ENCODE results near the gene VPS29.
"Not testable (repeated sequence)": the region's sequence is repeated elsewhere in the genome, so short reads cannot be mapped to it uniquely, and the experiment has no call there.

The VPS29 gene

GRCh38 chr12:110465024-110465423 is 36.9 kb downstream of the VPS29 start:
- H4K20me1 ChIP-seq (ENCODE audit: insufficient read depth), result no peaks in the 10 kb centered on the region
- no peaks in the 10 kb centered on the region for H3K36me3 ChIP-seq (ENCODE audit: insufficient read depth)
- H3K9ac ChIP-seq, result no peak overlapping the region
- no peak overlapping the region for H2AFZ ChIP-seq (ENCODE audit: low read depth)
- no peak overlapping the region for H3K4me3 ChIP-seq (IDR thresholded peaks at IDR 0.05; ENCODE audit: insufficient read depth, low read depth, low read length)
- H3K27ac ChIP-seq, result no peak overlapping the region
- H3K4me2 ChIP-seq, result no peak overlapping the region
- peaks cover 8% of the 10 kb centered on the region for H3K4me1 ChIP-seq (ENCODE audit: low read depth, poor library complexity, severe bottlenecking)
- H3K79me2 ChIP-seq (ENCODE audit: insufficient read depth, low read depth), result peaks cover 17% of the 10 kb centered on the region; the same call in 1 of the 2 replicates
- H3K27me3 ChIP-seq (ENCODE audit: insufficient read depth, low read depth), result no peaks in the 10 kb centered on the region
- no peak for TF ChIP-seq CTCF (conservative IDR thresholded peaks at IDR 0.05; ENCODE audit: low read depth, low read length)

GRCh38 chr12:110461189-110461588 is 40.7 kb downstream of the VPS29 start:
- not testable (repeated sequence) for H3K36me3 ChIP-seq (ENCODE audit: insufficient read depth); H2AFZ ChIP-seq (ENCODE audit: low read depth); H4K20me1 ChIP-seq (ENCODE audit: insufficient read depth); H3K9ac ChIP-seq; H3K4me3 ChIP-seq (IDR thresholded peaks at IDR 0.05; ENCODE audit: insufficient read depth, low read depth, low read length); H3K79me2 ChIP-seq (ENCODE audit: insufficient read depth, low read depth); H3K27ac ChIP-seq; H3K4me1 ChIP-seq (ENCODE audit: low read depth, poor library complexity, severe bottlenecking); H3K4me2 ChIP-seq; H3K27me3 ChIP-seq (ENCODE audit: insufficient read depth, low read depth)

GRCh38 chr12:110458756-110459155 is 43.2 kb downstream of the VPS29 start:
- Histone ChIP-seq H3K4me3 (IDR thresholded peaks at IDR 0.05; ENCODE audit: insufficient read depth, low read depth, low read length) (no peak overlapping the region), H3K9ac (no peak overlapping the region), H2AFZ (ENCODE audit: low read depth) (no peak overlapping the region), H3K27me3 (ENCODE audit: insufficient read depth, low read depth) (no peaks in the 10 kb centered on the region), H3K36me3 (ENCODE audit: insufficient read depth) (no peaks in the 10 kb centered on the region), H3K27ac (no peak overlapping the region), H3K4me2 (no peak overlapping the region), H4K20me1 (ENCODE audit: insufficient read depth) (no peaks in the 10 kb centered on the region), H3K4me1 (ENCODE audit: low read depth, poor library complexity, severe bottlenecking) (no peaks in the 10 kb centered on the region), H3K79me2 (ENCODE audit: insufficient read depth, low read depth) (no peaks in the 10 kb centered on the region)
- no peak for TF ChIP-seq CTCF (conservative IDR thresholded peaks at IDR 0.05; ENCODE audit: low read depth, low read length)

GRCh38 chr12:110453569-110454296 is 48.2 kb downstream of the VPS29 start:
- Histone ChIP-seq H3K4me2 (no peak overlapping the region), H2AFZ (ENCODE audit: low read depth) (no peak overlapping the region), H3K36me3 (ENCODE audit: insufficient read depth) (no peaks in the 10 kb centered on the region)

More at GRCh38 chr12:110453569-110454296, 48.2 kb downstream of the VPS29 start:
- H3K4me3 ChIP-seq (IDR thresholded peaks at IDR 0.05; ENCODE audit: insufficient read depth, low read depth, low read length), result no peak overlapping the region
- no peaks in the 10 kb centered on the region for H4K20me1 ChIP-seq (ENCODE audit: insufficient read depth)
- H3K27ac ChIP-seq, result no peak overlapping the region
- peaks cover 9% of the 10 kb centered on the region; the same call in 1 of the 2 replicates for H3K79me2 ChIP-seq (ENCODE audit: insufficient read depth, low read depth)
- H3K4me1 ChIP-seq (ENCODE audit: low read depth, poor library complexity, severe bottlenecking), result no peaks in the 10 kb centered on the region
- no peak for TF ChIP-seq CTCF (conservative IDR thresholded peaks at IDR 0.05; ENCODE audit: low read depth, low read length)
- no peak overlapping the region for H3K9ac ChIP-seq
- H3K27me3 ChIP-seq (ENCODE audit: insufficient read depth, low read depth), result no peaks in the 10 kb centered on the region

Measured in KMS-11 (cell line).